ENCODE results near the gene PLEKHM2.

Gene PLEKHM2

GRCh38 chr1:15777909-15778707 is 94.0 kb downstream of the PLEKHM2 start:
- ATAC-seq = no peak
- TF ChIP-seq CSDC2 (CRISPR knock-in tag; IDR thresholded peaks at IDR 0.05) (no peak), ISL1 (CRISPR knock-in tag; IDR thresholded peaks at IDR 0.05) (no peak), ZFP3 (CRISPR knock-in tag; IDR thresholded peaks at IDR 0.05) (peak; percentile 93)
